ENCODE results near the gene ARFGAP1.

Gene ARFGAP1

DNA sequence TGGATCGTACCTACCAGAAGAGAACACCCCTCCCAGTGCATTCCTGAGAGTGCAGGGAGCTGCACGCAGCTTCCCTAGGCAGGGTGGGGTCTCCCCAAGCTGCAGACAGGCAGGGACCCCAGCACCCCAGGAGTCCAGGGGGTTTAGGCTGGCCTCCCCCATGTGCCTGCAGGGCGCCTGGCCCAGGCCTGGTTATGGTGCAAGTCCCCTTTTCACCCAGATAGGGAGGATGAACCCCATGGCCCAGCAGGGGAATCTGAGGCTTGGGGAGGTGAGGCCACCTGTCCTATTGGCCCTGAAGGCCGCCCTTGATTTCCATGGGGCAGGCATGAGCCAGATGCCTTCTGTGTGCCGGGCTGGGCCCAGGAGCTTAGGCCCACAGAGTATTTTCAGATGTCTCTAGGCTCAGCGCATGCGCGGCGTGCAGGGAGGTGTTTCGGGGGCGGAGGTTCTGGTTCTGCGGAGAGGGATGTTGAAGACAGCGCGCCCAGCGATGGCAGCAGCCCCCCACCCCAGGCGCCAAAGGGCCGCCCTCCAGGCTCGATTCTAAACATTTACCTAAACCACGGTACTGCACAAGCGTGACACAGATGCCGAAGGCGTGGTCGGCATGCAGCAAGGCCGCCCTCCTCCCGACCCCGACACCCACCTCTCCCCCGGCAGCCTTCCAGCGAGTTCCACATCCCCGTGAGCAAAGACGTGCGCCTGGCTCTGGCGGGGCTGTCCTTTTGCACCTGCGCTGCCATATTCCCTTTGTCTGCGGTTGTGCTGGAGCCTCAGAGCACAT, 49.7 kb downstream of the ARFGAP1 start:
- peak; percentile 26 to 85 (median 62) for DNase-seq
- intact Hi-C loops (cut with DNase I), result no loop called here

GRCh38 chr20:63322933-63323273, 50.3 kb downstream of the ARFGAP1 start:
- intact Hi-C loops (cut with DNase I), result no loop called here
- no peak for DNase-seq

- intact Hi-C loops (cut with DNase I), result no loop called here
- peak in 2 of 42 donors; percentile 4 for DNase-seq
Observed at GRCh38 chr20:63323357-63323981, 50.9 kb downstream of the ARFGAP1 start.

GRCh38 chr20:63325021-63325471, 52.4 kb downstream of the ARFGAP1 start:
- intact Hi-C loops (cut with DNase I), result no loop called here
- no peak for DNase-seq

- intact Hi-C loops (cut with DNase I), result no loop called here
- no peak for DNase-seq
Observed at GRCh38 chr20:63325554-63326313, 53.1 kb downstream of the ARFGAP1 start.

DNA sequence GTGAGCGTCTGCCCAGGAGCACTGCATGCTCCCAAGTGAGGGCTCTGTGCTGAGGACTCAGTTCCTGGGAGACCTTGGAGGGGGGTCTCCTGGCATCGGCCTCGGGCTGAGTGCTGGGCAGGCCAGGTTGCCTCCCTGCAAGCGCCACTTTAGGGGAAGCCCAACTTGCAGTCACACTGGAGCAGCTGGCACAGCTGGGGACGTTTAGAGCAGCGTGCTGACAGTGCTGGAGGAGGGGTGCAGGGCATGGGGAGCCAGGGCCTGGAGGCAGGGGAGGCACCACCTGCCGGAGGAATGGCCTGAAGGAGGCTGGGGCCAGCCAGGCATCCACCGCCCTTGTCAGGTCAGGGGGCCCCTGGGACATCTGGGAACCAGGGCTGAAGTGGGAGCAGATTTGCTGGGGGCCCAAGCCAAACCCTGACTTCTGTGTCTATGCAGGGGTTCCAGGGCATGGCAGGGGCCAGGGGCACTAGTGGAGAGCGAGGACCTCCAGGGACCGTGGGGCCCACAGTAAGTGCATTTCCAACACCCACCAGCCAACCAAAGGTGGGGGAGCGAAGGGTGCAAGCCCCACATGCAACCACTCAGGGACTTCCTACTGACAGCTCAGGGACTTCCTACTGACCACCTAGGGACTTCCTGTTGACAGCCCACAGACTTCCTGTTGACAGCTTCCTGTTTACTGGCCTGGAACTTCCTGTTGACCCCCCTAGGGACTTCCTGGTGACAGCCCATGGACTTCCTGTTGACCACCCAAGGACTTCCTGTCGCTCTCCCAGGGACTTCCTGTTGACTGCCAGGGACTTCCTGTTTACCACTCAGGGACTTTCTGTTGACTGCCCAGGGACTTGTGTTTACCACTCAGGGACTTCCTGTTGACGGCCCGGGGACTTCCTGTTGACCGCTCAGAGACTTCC, 54.0 kb downstream of the ARFGAP1 start:
- intact Hi-C loops (cut with DNase I), result no loop called here

GRCh38 chr20:63327231-63327745, 54.7 kb downstream of the ARFGAP1 start:
- intact Hi-C loops (cut with DNase I), result no loop called here
- DNase-seq, result no peak

More for the DNA sequence above, 54.0 kb downstream of the ARFGAP1 start:
- no peak for DNase-seq

DNA sequence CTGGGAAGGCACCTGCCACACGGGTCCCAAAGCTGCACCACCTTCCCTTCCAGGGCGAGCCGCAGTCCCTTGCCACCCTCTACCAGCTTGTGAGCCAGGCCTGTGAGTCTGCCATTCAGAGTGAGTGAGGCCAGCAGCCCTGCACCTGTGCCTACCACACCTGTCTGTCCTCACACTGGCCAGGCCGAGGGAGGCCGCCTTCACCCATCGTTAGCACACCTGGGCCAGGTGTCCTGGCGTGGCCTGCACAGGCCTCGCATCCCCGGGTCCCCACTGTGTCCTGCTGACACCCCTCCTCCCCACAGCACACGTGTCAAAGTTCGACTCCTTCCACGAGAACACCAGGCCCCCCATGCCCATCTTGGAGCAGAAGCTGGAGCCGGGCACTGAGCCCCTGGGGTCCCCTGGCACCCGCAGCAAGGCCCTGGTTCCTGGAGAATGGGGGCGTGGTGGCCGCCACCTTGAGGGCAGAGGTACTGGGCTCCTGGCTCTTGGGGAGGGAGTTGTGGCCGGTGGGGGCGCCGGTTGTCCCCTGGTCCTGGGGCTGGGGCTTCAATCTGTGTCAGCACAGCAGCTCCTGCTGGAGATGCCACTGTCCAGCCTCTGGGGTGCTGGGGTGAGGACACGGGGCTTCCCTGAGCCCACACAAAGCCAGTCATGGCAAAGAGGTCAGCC, 55.5 kb downstream of the ARFGAP1 start:
- intact Hi-C loops (cut with DNase I), result no loop called here
- no peak for DNase-seq

GRCh38 chr20:63328718-63329275, 56.2 kb downstream of the ARFGAP1 start:
- intact Hi-C loops (cut with DNase I), result no loop called here
- DNase-seq, result no peak

DNA sequence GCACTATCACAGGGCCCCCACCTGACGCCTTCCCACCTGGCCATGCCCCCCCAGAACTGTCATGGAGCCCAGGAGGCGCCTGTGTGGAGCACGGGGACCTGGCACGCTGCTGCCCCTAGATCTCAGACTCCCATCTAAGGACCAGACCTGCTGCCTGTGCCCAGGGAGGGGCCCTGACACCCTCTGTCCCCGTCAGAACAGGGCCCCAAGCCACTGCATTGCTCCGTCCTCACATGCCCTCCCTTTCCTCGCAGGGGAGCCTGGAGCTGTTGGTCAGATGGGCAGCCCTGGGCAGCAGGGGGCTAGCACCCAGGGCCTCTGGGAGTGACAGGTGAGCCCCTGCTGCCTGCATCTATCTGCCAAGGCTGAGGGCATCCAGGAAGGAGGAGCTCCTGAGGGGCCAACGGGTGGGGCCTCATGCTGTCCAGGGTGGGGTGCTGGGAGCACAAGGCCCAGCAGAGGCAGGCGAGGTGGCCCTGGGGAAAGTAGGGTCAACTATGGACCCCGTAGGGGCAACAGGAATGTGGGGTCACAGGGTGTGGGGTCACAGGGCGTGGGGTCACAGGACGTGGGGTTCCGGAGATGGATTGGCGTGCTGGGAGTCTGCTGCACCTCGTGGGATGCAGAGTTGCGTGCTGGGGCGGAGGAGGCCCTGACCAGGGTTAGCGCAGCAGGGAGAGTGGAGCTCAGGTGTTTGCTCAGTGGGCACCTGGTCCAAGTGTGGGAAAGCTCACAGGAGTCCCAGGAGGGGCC, 56.9 kb downstream of the ARFGAP1 start:
- no peak for DNase-seq
- intact Hi-C loops (cut with DNase I), result no loop called here

GRCh38 chr20:63330084-63330760, 57.6 kb downstream of the ARFGAP1 start:
- no peak for DNase-seq
- intact Hi-C loops (cut with DNase I), result no loop called here

DNA sequence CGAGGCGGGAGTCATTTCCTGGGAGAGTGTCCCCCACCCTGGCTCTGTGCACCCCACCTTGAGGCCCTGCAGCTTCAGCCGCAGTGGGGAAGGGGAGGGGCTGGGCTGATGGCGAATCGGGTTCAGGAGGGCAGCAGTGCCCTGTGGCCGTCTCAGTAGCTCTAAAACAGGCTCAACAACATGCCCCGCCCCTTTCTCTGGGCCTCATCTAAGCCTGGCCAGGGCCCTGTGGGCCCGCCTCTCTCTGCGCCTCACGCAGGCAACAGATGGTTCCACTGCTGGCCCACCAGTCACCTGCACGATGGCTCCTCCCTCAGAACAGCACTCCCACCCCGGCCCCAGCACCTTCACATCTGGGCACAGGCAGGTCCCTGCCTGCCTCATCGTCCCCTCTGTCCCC, 58.3 kb downstream of the ARFGAP1 start:
- intact Hi-C loops (cut with DNase I), result no loop called here
- no peak for DNase-seq

DNA sequence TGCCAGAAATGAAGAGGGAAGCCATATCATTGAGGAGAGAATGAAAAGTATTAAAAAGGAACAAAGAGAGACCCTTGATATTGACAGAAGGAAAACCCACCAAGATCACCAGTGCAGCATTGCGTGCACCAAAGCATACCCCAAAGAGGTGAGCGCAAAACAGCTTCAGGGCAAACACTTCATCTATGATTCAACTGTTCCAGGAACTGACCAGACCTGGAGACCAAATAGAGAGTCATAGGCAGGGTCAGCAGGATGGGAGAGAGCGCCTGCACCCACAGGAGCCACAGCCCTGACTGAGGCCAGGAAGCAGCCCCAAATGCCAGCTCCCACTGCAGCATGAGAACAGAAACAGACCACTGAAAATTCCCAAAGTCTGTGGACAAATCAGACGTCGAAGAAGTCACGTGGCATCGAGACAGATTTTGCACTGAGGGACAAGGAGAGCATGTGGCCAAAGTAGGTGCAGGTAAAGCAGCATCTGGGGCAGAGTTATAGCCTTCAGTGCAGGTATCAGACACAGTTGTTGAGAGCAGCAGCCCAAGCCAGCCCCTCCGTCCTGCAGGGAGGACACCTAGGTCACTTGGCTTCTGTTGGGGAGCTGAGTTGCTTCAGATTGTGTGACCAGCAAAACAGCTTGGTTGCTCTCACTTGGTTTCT, 59.3 kb downstream of the ARFGAP1 start:
- intact Hi-C loops (cut with DNase I), result no loop called here
- no peak for DNase-seq

GRCh38 chr20:63332488-63333240, 60.1 kb downstream of the ARFGAP1 start:
- intact Hi-C loops (cut with DNase I), result no loop called here
- DNase-seq, result no peak

- intact Hi-C loops (cut with DNase I), result no loop called here
- DNase-seq, result no peak
Observed at GRCh38 chr20:63333241-63333836, 60.7 kb downstream of the ARFGAP1 start.
